ENCODE measurements around the gene KLHL11.

- TF ChIP-seq CTCF (conservative IDR thresholded peaks at IDR 0.05 in 1 of 2, IDR thresholded peaks at IDR 0.05 in 1 of 2; ENCODE audit: low read depth in 1 of 2, low read length in 2 of 2) (peak in 1 of 2 donors; percentile 1), EZH2 (IDR thresholded peaks at IDR 0.05; ENCODE audit: low read length, missing control alignments) (no peak)
Observed at GRCh38 chr17:41864836-41865595, at the start of gene KLHL11.
